Suprapubic skin (tissue), 4 donors: ENCODE measurements around the gene KPTN. TPM values are rescaled to one million over a fixed set of nuclear protein-coding genes. Genes with fewer than 3 reads are reported as not detected.

Experiments used
- DNase-seq, 2 donors: peaks; one replicate each; pipeline ENCODE4 v3.0.0-alpha.2; 2019; ENCODE audit warnings: low spot score in 2 of 2
- H3K27ac ChIP-seq: fragments of 200-600 bp; sonication (generic); one replicate; pipeline ENCODE4 v1.5.1; 2019
- H3K27me3 ChIP-seq: fragments of 200-600 bp; sonication (generic); one replicate; pipeline ENCODE4 v1.5.1; 2019
- H3K36me3 ChIP-seq: fragments of 200-600 bp; sonication (generic); one replicate; pipeline ENCODE4 v1.5.1; 2019
- H3K4me1 ChIP-seq: fragments of 200-600 bp; sonication (generic); one replicate; pipeline ENCODE4 v1.5.1; 2019
- H3K4me3 ChIP-seq: fragments of 200-600 bp; sonication (generic); one replicate; pipeline ENCODE4 v1.5.1; 2019; ENCODE audit warnings: mild to moderate bottlenecking
- H3K9me3 ChIP-seq: fragments of 200-600 bp; sonication (generic); one replicate; pipeline ENCODE4 v1.5.1; 2019
- CTCF ChIP-seq, 2 donors: fragments of 200-600 bp in 1 of 2; fragments of 450-650 bp in 1 of 2; sonication (generic) in 1 of 2; IDR thresholded peaks; one replicate each; pipeline ENCODE4 v1.5.1; 2016 to 2019; ENCODE audit warnings: antibody characterized with exemption in 2 of 2, mild to moderate bottlenecking in 1 of 2, moderate library complexity in 1 of 2
- EP300 ChIP-seq: sonication (generic); formaldehyde crosslinking; IDR thresholded peaks from one replicate; pipeline ENCODE4 v1.6.1; 2017; ENCODE audit warnings: antibody characterized with exemption
- POLR2A ChIP-seq, 2 donors: fragments of 450-650 bp; IDR thresholded peaks; one replicate each; pipeline ENCODE4 v1.6.1; 2017; ENCODE audit warnings: antibody characterized with exemption in 2 of 2, mild to moderate bottlenecking in 2 of 2, moderate library complexity in 2 of 2
- POLR2AphosphoS5 ChIP-seq, 3 donors: sonication (generic); formaldehyde crosslinking; IDR thresholded peaks; one replicate each; pipeline ENCODE4 v1.6.1; 2017; ENCODE audit warnings: antibody characterized with exemption in 3 of 3
- WGBS: methylation state at CpG from one replicate; pipeline ENCODE4 v1.1.5; 2018; 5-methylcytosine and 5-hydroxymethylcytosine counted together
- total RNA-seq, 4 donors: library from RNA; depleted of rRNA; stranded (reverse); fragments of >200 nt; gene quantifications; one replicate each; pipeline ENCODE4 v1.1.0, GENCODE V29; 2016

Gene KPTN
- total RNA-seq, 4 donors from 2014 or later = 4.3 to 16.3 (median 5.9) TPM

- H3K9me3 ChIP-seq = no peaks in the 10 kb centered on the region
- H3K36me3 ChIP-seq = peaks cover 88% of the 10 kb centered on the region
- no peaks in the 10 kb centered on the region for H3K27me3 ChIP-seq
- WGBS = 80% methylated on average over 4 of the region's 5 CpGs
- DNase-seq = no peak
- no peak overlapping the region for H3K27ac ChIP-seq
- TF ChIP-seq POLR2A (IDR thresholded peaks at IDR 0.05) = no peak
- peaks cover 41% of the 10 kb centered on the region for H3K4me1 ChIP-seq
- H3K4me3 ChIP-seq = no peak overlapping the region
These were observed 14.5 kb upstream of the KPTN start for GRCh38 chr19:47498561-47498960.

GRCh38 chr19:47497821-47498520 is 14.0 kb upstream of the KPTN start:
- no peaks in the 10 kb centered on the region for H3K9me3 ChIP-seq
- peaks cover 88% of the 10 kb centered on the region for H3K36me3 ChIP-seq
- peaks cover 41% of the 10 kb centered on the region for H3K4me1 ChIP-seq
- no peak for DNase-seq
- no peaks in the 10 kb centered on the region for H3K27me3 ChIP-seq
- H3K4me3 ChIP-seq = no peak overlapping the region
- WGBS = 78% methylated on average over 12 of the region's 14 CpGs
- TF ChIP-seq POLR2A (IDR thresholded peaks at IDR 0.05) = no peak
- no peak for TF ChIP-seq EP300
- no peak for TF ChIP-seq POLR2AphosphoS5 (IDR thresholded peaks at IDR 0.05)
- no peak for TF ChIP-seq CTCF (IDR thresholded peaks at IDR 0.05)
- H3K27ac ChIP-seq = no peak overlapping the region

- no peak overlapping the region for H3K27ac ChIP-seq
- TF ChIP-seq POLR2AphosphoS5 (IDR thresholded peaks at IDR 0.05) (no peak), POLR2A (IDR thresholded peaks at IDR 0.05) (no peak), EP300 (no peak), CTCF (IDR thresholded peaks at IDR 0.05) (no peak)
- no peaks in the 10 kb centered on the region for H3K27me3 ChIP-seq
- DNase-seq = no peak
- no peak overlapping the region for H3K4me3 ChIP-seq
- H3K4me1 ChIP-seq = peaks cover 41% of the 10 kb centered on the region
- H3K9me3 ChIP-seq = no peaks in the 10 kb centered on the region
- peaks cover 90% of the 10 kb centered on the region for H3K36me3 ChIP-seq
- WGBS = 67% methylated on average over 14 of the region's 23 CpGs
These were observed 13.2 kb upstream of the KPTN start for GRCh38 chr19:47497050-47497766.

- H3K36me3 ChIP-seq = peaks cover 93% of the 10 kb centered on the region
- 72% methylated on average over 13 of the region's 17 CpGs for WGBS
- no peaks in the 10 kb centered on the region for H3K9me3 ChIP-seq
- H3K4me3 ChIP-seq = no peak overlapping the region
- no peak for TF ChIP-seq POLR2A (IDR thresholded peaks at IDR 0.05)
- no peak for DNase-seq
- H3K27ac ChIP-seq = no peak overlapping the region
- peaks cover 31% of the 10 kb centered on the region for H3K4me1 ChIP-seq
- no peaks in the 10 kb centered on the region for H3K27me3 ChIP-seq
These were observed 11.7 kb upstream of the KPTN start for GRCh38 chr19:47495478-47496372.

- 51% methylated on average over 9 of the region's 9 CpGs for WGBS
- H3K36me3 ChIP-seq = peaks cover 91% of the 10 kb centered on the region
- H3K4me1 ChIP-seq = peaks cover 23% of the 10 kb centered on the region
- no peak for TF ChIP-seq POLR2AphosphoS5 (IDR thresholded peaks at IDR 0.05)
- no peak overlapping the region for H3K27ac ChIP-seq
- H3K4me3 ChIP-seq = no peak overlapping the region
- no peak for DNase-seq
- no peaks in the 10 kb centered on the region for H3K27me3 ChIP-seq
- no peaks in the 10 kb centered on the region for H3K9me3 ChIP-seq
These were observed 10.7 kb upstream of the KPTN start for GRCh38 chr19:47494729-47495128.

GRCh38 chr19:47494211-47494547 is 10.2 kb upstream of the KPTN start:
- Histone ChIP-seq H3K4me3 (no peak overlapping the region), H3K9me3 (no peaks in the 10 kb centered on the region), H3K36me3 (peaks cover 91% of the 10 kb centered on the region), H3K27me3 (no peaks in the 10 kb centered on the region), H3K27ac (no peak overlapping the region), H3K4me1 (peaks cover 18% of the 10 kb centered on the region)
- 81% methylated on average over 5 of the region's 5 CpGs for WGBS
- no peak for DNase-seq
- TF ChIP-seq EP300 (no peak), CTCF (IDR thresholded peaks at IDR 0.05) (no peak), POLR2AphosphoS5 (IDR thresholded peaks at IDR 0.05) (no peak), POLR2A (IDR thresholded peaks at IDR 0.05) (no peak)
